NB4 (cell line): ENCODE results near the gene TMEM240.

Experiments
- DNase-seq: peaks from one replicate; pipeline ENCODE4 v3.0.0; 2010; ENCODE audit warnings: low read depth
- H3K4me3 ChIP-seq: one replicate; pipeline ENCODE4 v1.5.1; 2011; ENCODE audit warnings: mild to moderate bottlenecking, low read depth, low read length, moderate library complexity
- CTCF ChIP-seq: IDR thresholded peaks from one replicate; pipeline ENCODE4 v1.5.1; 2012; ENCODE audit warnings: low read depth, low read length
- MAX ChIP-seq: IDR thresholded peaks from 2 replicates; pipeline ENCODE4 v1.6.1; 2011; ENCODE audit warnings: low read depth, low read length
- MYC ChIP-seq: IDR thresholded peaks from 2 replicates; pipeline ENCODE4 v1.6.1; 2011; ENCODE audit warnings: low read depth, low read length
- POLR2A ChIP-seq: IDR thresholded peaks from 2 replicates; pipeline ENCODE4 v1.6.1; 2011; ENCODE audit warnings: mild to moderate bottlenecking; ENCODE audit not compliant: insufficient read length; ENCODE audit errors: extremely low read depth

TMEM240 gene

GRCh38 chr1:1548591-1548990 lies 8.2 kb upstream of the TMEM240 start:
- no peak overlapping the region for H3K4me3 ChIP-seq
- DNase-seq: no peak
- no peak for TF ChIP-seq MYC
- no peak for TF ChIP-seq CTCF
- TF ChIP-seq MAX: no peak
- no peak for TF ChIP-seq POLR2A

- TF ChIP-seq CTCF: no peak
- no peak for TF ChIP-seq POLR2A
- TF ChIP-seq MYC: no peak
- TF ChIP-seq MAX: no peak
- no peak for DNase-seq
- H3K4me3 ChIP-seq: no peak overlapping the region
Observed at GRCh38 chr1:1547476-1547875, 7.1 kb upstream of the TMEM240 start.

- DNase-seq: no peak
- no peak overlapping the region for H3K4me3 ChIP-seq
- TF ChIP-seq MAX (no peak), CTCF (no peak), MYC (no peak), POLR2A (no peak)
Observed at GRCh38 chr1:1547011-1547410, 6.6 kb upstream of the TMEM240 start.

GRCh38 chr1:1545946-1546737 lies 5.7 kb upstream of the TMEM240 start:
- no peak for TF ChIP-seq POLR2A
- no peak for TF ChIP-seq MAX
- no peak for TF ChIP-seq MYC
- no peak for TF ChIP-seq CTCF
- H3K4me3 ChIP-seq: no peak overlapping the region
- no peak for DNase-seq

GRCh38 chr1:1544544-1544943 lies 4.1 kb upstream of the TMEM240 start:
- no peak overlapping the region for H3K4me3 ChIP-seq
- no peak for DNase-seq
- TF ChIP-seq MYC: no peak
- TF ChIP-seq CTCF: no peak
- TF ChIP-seq MAX: no peak
- TF ChIP-seq POLR2A: no peak
